ENCODE data around the gene AKAP6.

AKAP6 gene

GRCh38 chr14:32531942-32532515 lies 202.9 kb downstream of the AKAP6 start:
- Histone ChIP-seq H3K27me3 (ENCODE audit: control insufficient read depth, low read length) (no peaks in the 10 kb centered on the region), H3K9me2 (replicated peaks; ENCODE audit: control insufficient read depth, low read length) (no peaks in the 10 kb centered on the region), H3F3A (ENCODE audit: control insufficient read depth, insufficient read depth) (no peaks in the 10 kb centered on the region), H3K36me3 (ENCODE audit: control insufficient read depth, low read length) (no peaks in the 10 kb centered on the region), H3K4me1 (ENCODE audit: control insufficient read depth, low read length) (no peaks in the 10 kb centered on the region), H4K20me1 (ENCODE audit: control insufficient read depth, insufficient read depth, low read depth, low read length) (no peaks in the 10 kb centered on the region), H3K27ac (ENCODE audit: low read depth, low read length) (no peak overlapping the region), H3K4me3 (ENCODE audit: low read length) (no peak overlapping the region), H3K4me2 (ENCODE audit: low read length) (no peak overlapping the region), H3K9me3 (ENCODE audit: control insufficient read depth, insufficient read depth, low read length) (no peaks in the 10 kb centered on the region), H3K79me2 (ENCODE audit: control insufficient read depth, low read length) (no peaks in the 10 kb centered on the region)
- TF ChIP-seq CTCF (IDR thresholded peaks at IDR 0.05; ENCODE audit: low read depth, low read length, poor library complexity, severe bottlenecking) (no peak), EZH2phosphoT487 (IDR thresholded peaks at IDR 0.05; ENCODE audit: borderline replicate concordance, low read length) (no peak)

GRCh38 chr14:32534145-32534544 lies 205.0 kb downstream of the AKAP6 start:
- no peak overlapping the region for H3K27ac ChIP-seq (ENCODE audit: low read depth, low read length)
- no peaks in the 10 kb centered on the region for H3K9me2 ChIP-seq (replicated peaks; ENCODE audit: control insufficient read depth, low read length)
- no peaks in the 10 kb centered on the region for H3K9me3 ChIP-seq (ENCODE audit: control insufficient read depth, insufficient read depth, low read length)
- TF ChIP-seq EZH2phosphoT487 (IDR thresholded peaks at IDR 0.05; ENCODE audit: borderline replicate concordance, low read length): no peak
- TF ChIP-seq CTCF (IDR thresholded peaks at IDR 0.05; ENCODE audit: low read depth, low read length, poor library complexity, severe bottlenecking): no peak
- no peaks in the 10 kb centered on the region for H3K4me1 ChIP-seq (ENCODE audit: control insufficient read depth, low read length)
- no peak overlapping the region for H3K4me3 ChIP-seq (ENCODE audit: low read length)
- no peaks in the 10 kb centered on the region for H3F3A ChIP-seq (ENCODE audit: control insufficient read depth, insufficient read depth)
- H3K79me2 ChIP-seq (ENCODE audit: control insufficient read depth, low read length): no peaks in the 10 kb centered on the region
- H3K4me2 ChIP-seq (ENCODE audit: low read length): no peak overlapping the region
- H3K36me3 ChIP-seq (ENCODE audit: control insufficient read depth, low read length): no peaks in the 10 kb centered on the region
- H3K27me3 ChIP-seq (ENCODE audit: control insufficient read depth, low read length): no peaks in the 10 kb centered on the region
- no peaks in the 10 kb centered on the region for H4K20me1 ChIP-seq (ENCODE audit: control insufficient read depth, insufficient read depth, low read depth, low read length)

- TF ChIP-seq EZH2phosphoT487 (IDR thresholded peaks at IDR 0.05; ENCODE audit: borderline replicate concordance, low read length) (no peak), CTCF (IDR thresholded peaks at IDR 0.05; ENCODE audit: low read depth, low read length, poor library complexity, severe bottlenecking) (no peak)
- H3K27ac ChIP-seq (ENCODE audit: low read depth, low read length): no peak overlapping the region
- no peaks in the 10 kb centered on the region for H3K27me3 ChIP-seq (ENCODE audit: control insufficient read depth, low read length)
- no peak overlapping the region for H3K4me2 ChIP-seq (ENCODE audit: low read length)
- H3K4me3 ChIP-seq (ENCODE audit: low read length): no peak overlapping the region
- H4K20me1 ChIP-seq (ENCODE audit: control insufficient read depth, insufficient read depth, low read depth, low read length): no peaks in the 10 kb centered on the region
- no peaks in the 10 kb centered on the region for H3K36me3 ChIP-seq (ENCODE audit: control insufficient read depth, low read length)
- H3K79me2 ChIP-seq (ENCODE audit: control insufficient read depth, low read length): no peaks in the 10 kb centered on the region
- H3K4me1 ChIP-seq (ENCODE audit: control insufficient read depth, low read length): no peaks in the 10 kb centered on the region
- H3F3A ChIP-seq (ENCODE audit: control insufficient read depth, insufficient read depth): no peaks in the 10 kb centered on the region
- no peaks in the 10 kb centered on the region for H3K9me2 ChIP-seq (replicated peaks; ENCODE audit: control insufficient read depth, low read length)
- no peaks in the 10 kb centered on the region for H3K9me3 ChIP-seq (ENCODE audit: control insufficient read depth, insufficient read depth, low read length)
Measured at GRCh38 chr14:32536175-32536574, 207.1 kb downstream of the AKAP6 start.
